ENCODE measurements around the gene KCNK10.

- TF ChIP-seq CTCF (IDR thresholded peaks at IDR 0.05) (no peak), POLR2A (IDR thresholded peaks at IDR 0.05) (no peak)
Observed at GRCh38 chr14:88231603-88232002, 91.5 kb downstream of the KCNK10 start.
